GM06990 (cell line): ENCODE data around the gene ILK.

Experiments used
- DNase-seq: peaks from one replicate; pipeline ENCODE4 v3.0.0-alpha.2; 2011; ENCODE audit not compliant: insufficient read length; ENCODE audit errors: extremely low read depth
- H3K27me3 ChIP-seq: replicated peaks from 2 replicates; pipeline ENCODE4 v1.6.0; 2011; ENCODE audit warnings: low read length; ENCODE audit not compliant: control insufficient read depth, insufficient read depth
- H3K36me3 ChIP-seq: 2 replicates; pipeline ENCODE4 v1.5.1; 2011; ENCODE audit warnings: low read length; ENCODE audit not compliant: control insufficient read depth, insufficient read depth
- H3K4me3 ChIP-seq: replicated peaks from 2 replicates; pipeline ENCODE4 v1.5.1; 2011; ENCODE audit warnings: low read depth, mild to moderate bottlenecking, control low read depth, low read length
- CTCF ChIP-seq: IDR thresholded peaks from 2 replicates; pipeline ENCODE4 v1.5.1; 2011; ENCODE audit warnings: low read length, control low read depth, mild to moderate bottlenecking, inconsistent platforms; ENCODE audit not compliant: insufficient read depth, poor library complexity, severe bottlenecking

ILK gene

DNA sequence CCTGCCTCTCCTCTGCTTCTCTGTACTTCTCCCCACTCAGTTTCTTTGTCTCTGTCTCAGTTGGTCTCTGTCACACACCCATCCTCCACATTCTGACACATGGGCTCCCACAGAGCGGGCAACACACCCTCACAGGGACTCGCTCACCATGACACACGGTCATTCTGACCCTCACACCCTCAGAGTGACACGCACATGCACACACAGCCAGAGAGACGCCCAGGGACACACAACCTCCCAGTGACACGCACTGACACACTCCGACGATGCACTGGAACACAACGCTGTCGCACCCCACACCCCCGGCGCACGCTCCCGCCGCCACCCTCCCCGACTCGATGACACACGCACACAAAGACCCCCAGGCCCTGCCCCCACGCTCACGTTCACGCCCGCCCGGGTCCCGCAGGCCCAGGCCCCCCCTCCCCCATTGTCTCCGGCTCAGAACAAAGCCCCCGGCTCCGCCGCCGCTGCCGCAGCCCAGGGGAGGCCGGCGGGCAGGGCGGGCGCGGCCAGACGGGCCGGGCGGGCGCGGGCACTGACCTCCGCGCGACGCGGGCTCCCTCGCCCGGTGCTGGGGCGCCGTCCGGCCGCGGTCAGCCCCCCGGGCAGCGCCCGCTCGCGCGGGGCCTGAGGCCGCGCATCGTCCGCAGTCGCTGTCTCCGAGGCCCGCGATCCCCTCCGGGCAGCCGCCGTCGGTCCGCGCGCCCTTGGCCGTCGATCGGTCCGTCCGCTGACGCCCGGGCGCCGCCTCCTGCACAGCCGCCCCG is 51.6 kb downstream of the ILK start:
- H3K27me3 ChIP-seq, result peaks cover 5% of the 10 kb centered on the region
- no peak for DNase-seq
- no peak overlapping the region for H3K4me3 ChIP-seq
- H3K36me3 ChIP-seq, result no peaks in the 10 kb centered on the region
- TF ChIP-seq CTCF, result no peak

GRCh38 chr11:6655790-6656583 is 52.4 kb downstream of the ILK start, which contains the start of gene DCHS1:
Gene DCHS1, minus strand, starts transcription at chr11:6655809. Its CDS starts 14,196 bp downstream, at chr11:6641613.
- no peaks in the 10 kb centered on the region for H3K36me3 ChIP-seq
- H3K27me3 ChIP-seq, result peaks cover 5% of the 10 kb centered on the region
- no peak within 1 kb of the TSS for H3K4me3 ChIP-seq
- DNase-seq, result no peak
- no peak for TF ChIP-seq CTCF

DNA sequence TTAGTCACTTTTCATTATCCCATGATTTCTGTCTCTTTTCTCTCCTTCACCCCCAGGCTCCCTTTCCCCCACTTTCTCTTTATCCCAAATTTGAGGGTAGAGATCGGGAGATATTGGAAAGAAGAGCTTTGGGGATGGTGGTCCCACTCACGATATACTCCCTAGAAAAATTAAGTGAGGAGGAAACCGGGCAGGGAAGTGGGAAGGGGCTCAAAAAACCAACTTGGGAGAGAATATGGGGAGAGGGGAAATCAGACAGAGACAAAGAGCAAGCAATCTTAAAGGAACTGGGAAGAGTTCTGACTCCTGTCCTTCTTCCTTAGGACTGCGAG is 53.0 kb downstream of the ILK start:
- no peak overlapping the region for H3K4me3 ChIP-seq
- no peaks in the 10 kb centered on the region for H3K36me3 ChIP-seq
- H3K27me3 ChIP-seq, result peaks cover 5% of the 10 kb centered on the region
- DNase-seq, result no peak
- no peak for TF ChIP-seq CTCF

- TF ChIP-seq CTCF, result no peak
- peaks cover 5% of the 10 kb centered on the region for H3K27me3 ChIP-seq
These were observed 53.4 kb downstream of the ILK start for GRCh38 chr11:6656936-6657335.

GRCh38 chr11:6657346-6657745 is 53.8 kb downstream of the ILK start:
- H3K27me3 ChIP-seq, result peaks cover 5% of the 10 kb centered on the region
- TF ChIP-seq CTCF, result no peak
- DNase-seq, result no peak
- H3K36me3 ChIP-seq, result no peaks in the 10 kb centered on the region
- H3K4me3 ChIP-seq, result no peak overlapping the region

More at GRCh38 chr11:6656936-6657335, 53.4 kb downstream of the ILK start:
- Histone ChIP-seq H3K36me3 (no peaks in the 10 kb centered on the region), H3K4me3 (no peak overlapping the region)
- DNase-seq, result no peak
